ENCODE measurements around the gene KHDC1. TPM values are rescaled to one million over a fixed set of nuclear protein-coding genes. Genes with fewer than 3 reads are reported as not detected.

The KHDC1 gene
- total RNA-seq, 1 experiment from 2014 or later = 7.7 TPM

DNA sequence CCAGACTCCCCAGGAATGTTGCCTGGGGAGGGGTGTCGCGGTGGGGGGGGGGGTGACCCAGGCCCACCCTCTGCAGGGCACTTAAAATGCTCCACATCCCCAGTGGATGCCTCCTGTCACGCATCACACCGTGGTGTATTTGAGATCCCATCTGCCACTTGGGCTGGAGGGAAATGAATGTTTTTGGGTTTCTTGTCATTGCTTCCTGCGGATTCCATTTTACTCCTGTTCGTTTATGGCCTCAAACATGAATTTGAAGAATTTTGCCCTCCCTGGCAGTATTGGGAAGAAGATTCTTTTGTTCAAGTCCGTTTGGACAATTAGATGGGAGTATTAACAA lies 544 bp upstream of the KHDC1 start:
- no peak overlapping the region for H2BK12ac ChIP-seq (ENCODE audit: insufficient read length, low read depth, low read length)
- Mint-ChIP-seq H3K9me3 (no peaks in the 10 kb centered on the region), H3K27ac (no peak overlapping the region), H3K36me3 (ENCODE audit: insufficient read depth in 1 of 3, low read depth in 3 of 3) (peaks cover 5 to 36% (median 35%) of the 10 kb centered on the region in 3 experiments; a peak in 6 of 7 replicates), H3K27me3 (ENCODE audit: low read depth) (no peaks in the 10 kb centered on the region), H3K4me1 (peaks cover 29 to 33% of the 10 kb centered on the region in 2 experiments), H3K4me3 (peak overlapping the region; percentile 66 to 68)
- H3K4me2 ChIP-seq (ENCODE audit: insufficient read depth, insufficient read length, low read length) = peak overlapping the region; percentile 81
- DNase-seq = no peak
- H4K20me1 ChIP-seq (ENCODE audit: control insufficient read depth, insufficient read depth, insufficient read length) = no peaks in the 10 kb centered on the region
- H3K9ac ChIP-seq (ENCODE audit: extremely low read depth, insufficient read length, low read length) = peak overlapping the region; percentile 12
- H4K5ac ChIP-seq (ENCODE audit: insufficient read length, low read depth, low read length) = no peak overlapping the region
- H3K4ac ChIP-seq (ENCODE audit: low read depth, low read length) = no peak overlapping the region
- no peak overlapping the region for H3K23ac ChIP-seq (ENCODE audit: insufficient read length, low read depth, low read length)
- no peak overlapping the region for H2BK20ac ChIP-seq (ENCODE audit: low read depth, low read length, poor library complexity, severe bottlenecking)
- peak overlapping the region; percentile 28 for H3K14ac ChIP-seq (ENCODE audit: insufficient read depth, low read length)
- H4K8ac ChIP-seq (replicated peaks; ENCODE audit: insufficient read length, low read depth, low read length) = no peak overlapping the region
- no peaks in the 10 kb centered on the region for H3K9me3 ChIP-seq (ENCODE audit: control insufficient read depth, low read depth, low read length)
- no peaks in the 10 kb centered on the region for H3K27me3 ChIP-seq (ENCODE audit: insufficient read depth, low read length)
- no peak overlapping the region for H2BK5ac ChIP-seq (ENCODE audit: insufficient read length, low read length)
- H3K4me1 ChIP-seq (ENCODE audit: insufficient read depth, low read length) = no peaks in the 10 kb centered on the region
- H3K18ac ChIP-seq (ENCODE audit: insufficient read length, low read depth, low read length) = no peak overlapping the region
- H3K79me1 ChIP-seq (ENCODE audit: insufficient read depth, low read depth, low read length, poor library complexity, severe bottlenecking) = no peaks in the 10 kb centered on the region
- H3K79me2 ChIP-seq (ENCODE audit: insufficient read depth, low read length) = no peaks in the 10 kb centered on the region
- H3K27ac ChIP-seq (ENCODE audit: insufficient read length, low read depth, low read length) = no peak overlapping the region
- no peak overlapping the region for H2BK120ac ChIP-seq (ENCODE audit: low read depth, low read length, poor library complexity, severe bottlenecking)
- no peak overlapping the region for H2BK15ac ChIP-seq (ENCODE audit: low read depth, low read length)
- H3T11ph ChIP-seq (ENCODE audit: low read length) = no peak overlapping the region
- H3K56ac ChIP-seq (ENCODE audit: insufficient read length, low read depth, low read length) = no peak overlapping the region
- no CpG with 5 or more reads among the region's 7 CpGs for WGBS (ENCODE audit: extremely low coverage, insufficient read length, low lambda C conversion rate)
- no peak overlapping the region for H2AFZ ChIP-seq (ENCODE audit: low read length)
- H2AK5ac ChIP-seq (ENCODE audit: insufficient read length, low read length) = no peak overlapping the region
- H4K91ac ChIP-seq (ENCODE audit: insufficient read length, low read depth, low read length) = no peak overlapping the region
- no peaks in the 10 kb centered on the region for H3K23me2 ChIP-seq (ENCODE audit: insufficient read length, low read depth, low read length, poor library complexity, severe bottlenecking)
- no peak for TF ChIP-seq CTCF (conservative IDR thresholded peaks at IDR 0.05)
